Neural cell (in vitro differentiated cells): ENCODE measurements around the gene COL6A2. TPM values are rescaled to one million over a fixed set of nuclear protein-coding genes. Genes with fewer than 3 reads are reported as not detected.

Source experiments
- H2AFZ ChIP-seq: fragments of 200-600, 300-800 bp; sonication (generic), shearing (Covaris generic); 2 replicates; pipeline ENCODE4 v1.6.0; 2014; ENCODE audit warnings: low read depth, mild to moderate bottlenecking, antibody characterized with exemption, low read length, moderate library complexity
- H3F3A ChIP-seq: fragments of 200-600 bp; shearing (Covaris generic); 2 replicates; pipeline ENCODE4 v1.6.1; 2016; ENCODE audit warnings: mild to moderate bottlenecking, moderate library complexity, mixed read lengths, antibody characterized with exemption, low read length; ENCODE audit not compliant: insufficient read depth, poor library complexity, severe bottlenecking
- H3K27ac ChIP-seq: fragments of 200-600, 300-800 bp; sonication (generic), shearing (Covaris generic); 2 replicates; pipeline ENCODE4 v1.5.1; 2014; ENCODE audit warnings: mild to moderate bottlenecking, low read length, moderate library complexity
- H3K27me3 ChIP-seq: fragments of 300-800, 200-600 bp; sonication (generic), shearing (Covaris generic); 2 replicates; pipeline ENCODE4 v1.6.0; 2014; ENCODE audit warnings: mild to moderate bottlenecking, low read depth, low read length, moderate library complexity; ENCODE audit not compliant: insufficient read depth
- H3K36me3 ChIP-seq: fragments of 300-800, 200-600 bp; sonication (generic), shearing (Covaris generic); 2 replicates; pipeline ENCODE4 v1.5.1; 2014; ENCODE audit warnings: mild to moderate bottlenecking, antibody characterized with exemption, low read length, moderate library complexity; ENCODE audit not compliant: insufficient read depth
- H3K4me2 ChIP-seq: fragments of 300-800, 200-600 bp; sonication (generic), shearing (Covaris generic); 2 replicates; pipeline ENCODE4 v1.6.0; 2014; ENCODE audit warnings: mild to moderate bottlenecking, low read length
- H3K4me3 ChIP-seq: fragments of 300-800, 200-600 bp; sonication (generic), shearing (Covaris generic); 2 replicates; pipeline ENCODE4 v1.5.1; 2014; ENCODE audit warnings: mild to moderate bottlenecking, low read length, moderate library complexity
- H3K79me2 ChIP-seq: fragments of 200-600 bp; shearing (Covaris generic); replicated peaks from 2 replicates; pipeline ENCODE4 v1.6.0; 2014; ENCODE audit warnings: mild to moderate bottlenecking, low read length, moderate library complexity; ENCODE audit not compliant: insufficient read depth
- H3K9ac ChIP-seq: fragments of 300-800, 200-600 bp; sonication (generic), shearing (Covaris generic); 2 replicates; pipeline ENCODE4 v1.6.1; 2016; ENCODE audit warnings: mild to moderate bottlenecking, low read length, mixed read lengths
- H3K9me2 ChIP-seq: fragments of 200-600 bp; shearing (Covaris generic); 2 replicates; pipeline ENCODE4 v1.6.1; 2016; ENCODE audit warnings: mild to moderate bottlenecking, low read length, mixed read lengths; ENCODE audit not compliant: insufficient read depth
- H3K9me3 ChIP-seq: fragments of 200-600, 300-800 bp; sonication (generic), shearing (Covaris generic); 2 replicates; pipeline ENCODE4 v1.6.1; 2016; ENCODE audit warnings: mild to moderate bottlenecking, mixed run types, low read length, moderate library complexity, mixed read lengths
- H4K20me1 ChIP-seq: fragments of 200-600 bp; shearing (Covaris generic); 2 replicates; pipeline ENCODE4 v1.6.1; 2016; ENCODE audit warnings: mild to moderate bottlenecking, mixed run types; ENCODE audit not compliant: insufficient read depth
- EP300 ChIP-seq: fragments of 450-650 bp; conservative IDR thresholded peaks from 2 replicates; pipeline ENCODE4 v1.6.1; 2014; ENCODE audit warnings: antibody characterized with exemption, mild to moderate bottlenecking, moderate library complexity; ENCODE audit not compliant: poor library complexity, severe bottlenecking
- EZH2 ChIP-seq: fragments of 200-600, 300-800 bp; shearing (Covaris generic), sonication (generic); IDR thresholded peaks from 2 replicates; pipeline ENCODE4 v1.6.1; 2014; ENCODE audit warnings: antibody characterized with exemption, low read length, borderline replicate concordance, mild to moderate bottlenecking; ENCODE audit not compliant: insufficient read depth, poor library complexity, severe bottlenecking
- MXI1 ChIP-seq: fragments of 450-650 bp; conservative IDR thresholded peaks from 2 replicates; pipeline ENCODE4 v1.6.1; 2014; ENCODE audit warnings: antibody characterized with exemption, mild to moderate bottlenecking; ENCODE audit not compliant: poor library complexity, severe bottlenecking
- POLR2AphosphoS5 ChIP-seq: IDR thresholded peaks from 2 replicates; pipeline ENCODE4 v1.6.1; 2012
- RAD21 ChIP-seq: fragments of 450-650 bp; conservative IDR thresholded peaks from 2 replicates; pipeline ENCODE4 v1.6.1; 2014; ENCODE audit warnings: antibody characterized with exemption, mild to moderate bottlenecking, moderate library complexity
- SMC3 ChIP-seq: fragments of 450-650 bp; conservative IDR thresholded peaks from 2 replicates; pipeline ENCODE4 v1.6.1; 2014; ENCODE audit warnings: antibody characterized with exemption, mild to moderate bottlenecking, moderate library complexity; ENCODE audit not compliant: poor library complexity
- TAF1 ChIP-seq: IDR thresholded peaks from 2 replicates; pipeline ENCODE4 v1.6.1; 2012; ENCODE audit warnings: low read depth
- polyA plus RNA-seq: library from polyadenylated mRNA; depleted of rRNA; stranded (reverse); fragments of >200 nt; gene quantifications from 2 replicates; pipeline ENCODE4 v1.2.3, GENCODE V29; 2014
- TF ChIP-seq, protein P1 (sequence below): IDR thresholded peaks from 2 replicates; pipeline ENCODE4 v1.6.1; 2012; ENCODE audit warnings: borderline replicate concordance
- TF ChIP-seq, protein P2 (sequence below): fragments of 450-650 bp; IDR thresholded peaks from 2 replicates; pipeline ENCODE4 v1.5.1; 2014; ENCODE audit warnings: antibody characterized with exemption, mild to moderate bottlenecking, moderate library complexity; ENCODE audit not compliant: poor library complexity, severe bottlenecking

COL6A2 gene
- polyA plus RNA-seq, 1 donor from 2014 or later: not detected

DNA sequence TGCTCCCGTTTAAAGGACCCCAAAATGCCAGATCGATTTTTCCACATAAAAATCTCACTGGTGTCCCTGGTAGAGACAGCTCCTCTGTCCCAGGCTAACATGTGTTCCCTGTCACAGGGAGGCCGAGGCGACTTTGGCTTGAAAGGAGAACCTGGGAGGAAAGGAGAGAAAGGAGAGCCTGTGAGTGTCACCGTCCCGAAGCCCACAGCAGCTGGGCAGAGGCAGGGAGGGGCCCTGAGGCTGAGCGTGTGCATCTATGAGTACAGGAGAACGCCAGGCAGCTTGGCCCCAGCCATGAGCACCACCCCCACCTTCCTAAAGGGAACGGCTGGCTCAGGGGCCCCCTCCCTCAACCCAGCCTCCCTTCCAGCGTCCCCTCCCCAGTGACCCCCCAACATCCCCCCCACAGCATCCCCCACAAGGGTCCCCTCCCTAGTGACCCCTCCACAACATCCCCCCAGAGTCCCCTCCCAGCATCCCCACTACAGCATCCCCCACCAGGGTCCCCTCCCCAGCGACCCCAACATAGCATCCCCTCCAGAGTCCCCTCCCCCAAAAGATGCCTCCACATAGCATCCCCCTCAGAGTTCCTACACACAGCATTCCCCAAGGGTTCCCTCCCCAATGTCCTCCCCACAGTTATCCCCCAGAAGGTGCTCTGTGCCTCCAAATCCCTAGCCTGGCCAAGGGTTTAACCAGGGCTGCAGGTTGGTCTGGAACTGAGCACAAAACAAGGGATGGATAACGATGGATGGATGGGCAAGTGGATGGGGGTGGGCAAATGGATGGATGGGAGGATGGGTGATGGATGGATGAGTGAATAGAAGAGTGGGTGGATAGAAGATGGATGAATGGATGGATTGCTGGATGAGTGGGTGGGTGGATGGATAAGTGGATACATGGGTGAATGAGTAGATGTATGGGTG, 25.1 kb downstream of the COL6A2 start:
- H3K9me2 ChIP-seq: no peaks in the 10 kb centered on the region
- no peaks in the 10 kb centered on the region for H4K20me1 ChIP-seq
- H3K9ac ChIP-seq: no peak overlapping the region
- H3K4me2 ChIP-seq: no peak overlapping the region
- H3F3A ChIP-seq: no peaks in the 10 kb centered on the region
- H3K27me3 ChIP-seq: no peaks in the 10 kb centered on the region
- H3K27ac ChIP-seq: no peak overlapping the region
- H3K9me3 ChIP-seq: no peaks in the 10 kb centered on the region
- H3K4me3 ChIP-seq: no peak overlapping the region
- no peak overlapping the region for H2AFZ ChIP-seq
- no peaks in the 10 kb centered on the region for H3K79me2 ChIP-seq
- no peak for TF ChIP-seq EP300
- TF ChIP-seq MXI1: no peak
- no peak for TF ChIP-seq TAF1
- no peaks in the 10 kb centered on the region for H3K36me3 ChIP-seq

DNA sequence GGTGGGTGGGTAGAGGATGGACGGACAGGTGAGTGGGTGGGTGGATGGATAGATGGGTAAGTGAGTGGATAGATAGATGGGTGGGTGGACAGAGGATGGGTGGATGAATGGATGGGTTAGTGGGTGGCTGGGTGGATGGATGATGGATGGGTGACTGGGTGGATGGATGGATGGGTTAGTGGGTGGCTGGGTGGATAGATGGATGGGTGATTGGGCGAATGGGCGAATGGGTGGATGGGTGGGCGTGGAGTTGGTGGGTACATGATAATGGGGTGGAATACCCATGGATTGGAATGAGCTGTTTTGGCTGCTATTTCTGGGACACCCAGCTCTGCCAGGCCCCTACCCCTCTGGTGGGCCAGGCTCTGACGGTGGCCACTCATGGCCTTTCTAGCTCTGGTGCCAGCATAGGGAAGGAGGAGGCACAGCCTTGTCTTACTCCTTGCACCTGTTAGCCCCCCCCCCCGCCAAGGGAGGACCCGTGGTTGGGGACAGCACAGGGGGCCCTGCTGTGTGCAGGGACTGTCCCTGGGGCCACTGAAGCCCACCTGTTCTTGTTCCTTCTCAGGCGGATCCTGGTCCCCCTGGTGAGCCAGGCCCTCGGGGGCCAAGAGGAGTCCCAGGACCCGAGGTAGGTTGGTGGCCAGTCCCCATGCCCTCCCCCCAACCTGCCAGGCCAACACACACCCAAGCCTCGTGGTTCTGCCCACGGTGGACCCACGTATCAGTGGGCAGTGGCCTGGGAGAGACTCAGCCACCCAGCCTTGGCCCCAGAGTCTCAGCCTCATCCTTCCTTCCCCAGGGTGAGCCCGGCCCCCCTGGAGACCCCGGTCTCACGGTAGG, 26.4 kb downstream of the COL6A2 start:
- H3K9me2 ChIP-seq: no peaks in the 10 kb centered on the region
- TF ChIP-seq EZH2: no peak
- no peak for TF ChIP-seq SMC3
- no peak for TF ChIP-seq RAD21
- TF ChIP-seq TAF1: no peak
- no peak for TF ChIP-seq MXI1
- no peak for TF ChIP-seq EP300
- TF ChIP-seq, protein P1, sequence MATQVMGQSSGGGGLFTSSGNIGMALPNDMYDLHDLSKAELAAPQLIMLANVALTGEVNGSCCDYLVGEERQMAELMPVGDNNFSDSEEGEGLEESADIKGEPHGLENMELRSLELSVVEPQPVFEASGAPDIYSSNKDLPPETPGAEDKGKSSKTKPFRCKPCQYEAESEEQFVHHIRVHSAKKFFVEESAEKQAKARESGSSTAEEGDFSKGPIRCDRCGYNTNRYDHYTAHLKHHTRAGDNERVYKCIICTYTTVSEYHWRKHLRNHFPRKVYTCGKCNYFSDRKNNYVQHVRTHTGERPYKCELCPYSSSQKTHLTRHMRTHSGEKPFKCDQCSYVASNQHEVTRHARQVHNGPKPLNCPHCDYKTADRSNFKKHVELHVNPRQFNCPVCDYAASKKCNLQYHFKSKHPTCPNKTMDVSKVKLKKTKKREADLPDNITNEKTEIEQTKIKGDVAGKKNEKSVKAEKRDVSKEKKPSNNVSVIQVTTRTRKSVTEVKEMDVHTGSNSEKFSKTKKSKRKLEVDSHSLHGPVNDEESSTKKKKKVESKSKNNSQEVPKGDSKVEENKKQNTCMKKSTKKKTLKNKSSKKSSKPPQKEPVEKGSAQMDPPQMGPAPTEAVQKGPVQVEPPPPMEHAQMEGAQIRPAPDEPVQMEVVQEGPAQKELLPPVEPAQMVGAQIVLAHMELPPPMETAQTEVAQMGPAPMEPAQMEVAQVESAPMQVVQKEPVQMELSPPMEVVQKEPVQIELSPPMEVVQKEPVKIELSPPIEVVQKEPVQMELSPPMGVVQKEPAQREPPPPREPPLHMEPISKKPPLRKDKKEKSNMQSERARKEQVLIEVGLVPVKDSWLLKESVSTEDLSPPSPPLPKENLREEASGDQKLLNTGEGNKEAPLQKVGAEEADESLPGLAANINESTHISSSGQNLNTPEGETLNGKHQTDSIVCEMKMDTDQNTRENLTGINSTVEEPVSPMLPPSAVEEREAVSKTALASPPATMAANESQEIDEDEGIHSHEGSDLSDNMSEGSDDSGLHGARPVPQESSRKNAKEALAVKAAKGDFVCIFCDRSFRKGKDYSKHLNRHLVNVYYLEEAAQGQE: no peak
- no peak for TF ChIP-seq POLR2AphosphoS5
- TF ChIP-seq, protein P2, sequence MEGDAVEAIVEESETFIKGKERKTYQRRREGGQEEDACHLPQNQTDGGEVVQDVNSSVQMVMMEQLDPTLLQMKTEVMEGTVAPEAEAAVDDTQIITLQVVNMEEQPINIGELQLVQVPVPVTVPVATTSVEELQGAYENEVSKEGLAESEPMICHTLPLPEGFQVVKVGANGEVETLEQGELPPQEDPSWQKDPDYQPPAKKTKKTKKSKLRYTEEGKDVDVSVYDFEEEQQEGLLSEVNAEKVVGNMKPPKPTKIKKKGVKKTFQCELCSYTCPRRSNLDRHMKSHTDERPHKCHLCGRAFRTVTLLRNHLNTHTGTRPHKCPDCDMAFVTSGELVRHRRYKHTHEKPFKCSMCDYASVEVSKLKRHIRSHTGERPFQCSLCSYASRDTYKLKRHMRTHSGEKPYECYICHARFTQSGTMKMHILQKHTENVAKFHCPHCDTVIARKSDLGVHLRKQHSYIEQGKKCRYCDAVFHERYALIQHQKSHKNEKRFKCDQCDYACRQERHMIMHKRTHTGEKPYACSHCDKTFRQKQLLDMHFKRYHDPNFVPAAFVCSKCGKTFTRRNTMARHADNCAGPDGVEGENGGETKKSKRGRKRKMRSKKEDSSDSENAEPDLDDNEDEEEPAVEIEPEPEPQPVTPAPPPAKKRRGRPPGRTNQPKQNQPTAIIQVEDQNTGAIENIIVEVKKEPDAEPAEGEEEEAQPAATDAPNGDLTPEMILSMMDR: no peak
- H3K4me2 ChIP-seq: no peak overlapping the region
- H3K36me3 ChIP-seq: no peaks in the 10 kb centered on the region
- no peak overlapping the region for H3K4me3 ChIP-seq
- H3F3A ChIP-seq: no peaks in the 10 kb centered on the region
- H2AFZ ChIP-seq: no peak overlapping the region
- H3K9me3 ChIP-seq: no peaks in the 10 kb centered on the region
- H3K9ac ChIP-seq: no peak overlapping the region
- H3K79me2 ChIP-seq: no peaks in the 10 kb centered on the region
- no peak overlapping the region for H3K27ac ChIP-seq
- no peaks in the 10 kb centered on the region for H3K27me3 ChIP-seq
- no peaks in the 10 kb centered on the region for H4K20me1 ChIP-seq
